Measurements from ENCODE around the gene RGS7.

RGS7 gene

GRCh38 chr1:240831191-240831631 lies 525.8 kb downstream of the RGS7 start:
- no peak for TF ChIP-seq CTCF (IDR thresholded peaks at IDR 0.05; ENCODE audit: low read depth, low read length, missing control alignments)
- DNase-seq (ENCODE audit: low read depth): no peak
- H3K4me3 ChIP-seq (ENCODE audit: low read depth, low read length): no peak overlapping the region

GRCh38 chr1:240829487-240829886 lies 527.5 kb downstream of the RGS7 start:
- no peak overlapping the region for H3K4me3 ChIP-seq (ENCODE audit: low read depth, low read length)
- DNase-seq (ENCODE audit: low read depth): no peak
- no peak for TF ChIP-seq CTCF (IDR thresholded peaks at IDR 0.05; ENCODE audit: low read depth, low read length, missing control alignments)

- no peak for TF ChIP-seq CTCF (IDR thresholded peaks at IDR 0.05; ENCODE audit: low read depth, low read length, missing control alignments)
- no peak for DNase-seq (ENCODE audit: low read depth)
These were observed 529.2 kb downstream of the RGS7 start for GRCh38 chr1:240827786-240828185.

DNA sequence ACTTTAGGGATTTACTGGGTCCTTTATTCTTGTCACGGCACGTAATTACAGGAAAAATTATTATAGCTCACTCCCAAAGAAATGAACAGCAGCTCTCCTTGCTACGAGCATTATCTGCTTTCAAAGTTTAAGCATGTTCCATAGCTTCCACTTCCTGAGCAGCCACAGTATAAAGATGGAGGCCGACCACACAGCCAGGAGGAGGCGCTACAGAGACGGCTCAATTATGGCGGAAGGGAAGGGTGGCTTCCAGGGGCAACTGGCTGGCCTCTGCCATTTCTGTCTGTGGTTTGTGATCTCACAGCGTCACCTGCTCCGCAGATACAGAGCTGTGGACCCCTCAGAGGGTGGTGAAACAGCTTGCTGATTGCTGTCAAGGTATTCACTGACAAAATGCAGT lies 532.8 kb downstream of the RGS7 start:
- no peak for TF ChIP-seq CTCF (IDR thresholded peaks at IDR 0.05; ENCODE audit: low read depth, low read length, missing control alignments)
- DNase-seq (ENCODE audit: low read depth): no peak

More at GRCh38 chr1:240827786-240828185, 529.2 kb downstream of the RGS7 start:
- no peak overlapping the region for H3K4me3 ChIP-seq (ENCODE audit: low read depth, low read length)

DNA sequence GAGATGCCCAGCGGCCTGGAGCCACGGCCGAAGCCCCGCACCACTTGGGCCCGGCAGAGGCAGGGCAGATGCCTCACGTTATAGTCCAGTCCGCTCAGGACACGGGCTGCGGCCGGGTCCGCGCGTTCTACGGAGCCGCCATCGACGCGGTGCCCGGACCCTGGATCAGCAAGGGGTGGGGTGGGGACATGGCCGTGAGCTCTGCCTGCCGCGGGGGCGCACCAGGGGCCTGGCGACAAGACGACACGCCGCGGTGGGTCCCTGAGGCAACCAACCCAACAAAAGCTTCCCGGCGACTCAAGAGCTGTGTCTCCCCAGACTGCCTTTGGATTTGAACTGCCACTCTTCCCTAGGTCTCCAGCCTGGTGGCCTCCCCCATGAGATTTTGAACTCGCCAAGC lies 533.6 kb downstream of the RGS7 start:
- DNase-seq (ENCODE audit: low read depth): no peak
- TF ChIP-seq CTCF (IDR thresholded peaks at IDR 0.05; ENCODE audit: low read depth, low read length, missing control alignments): no peak
- no peak overlapping the region for H3K4me3 ChIP-seq (ENCODE audit: low read depth, low read length)

More for the DNA sequence above, 532.8 kb downstream of the RGS7 start:
- no peak overlapping the region for H3K4me3 ChIP-seq (ENCODE audit: low read depth, low read length)

DNA sequence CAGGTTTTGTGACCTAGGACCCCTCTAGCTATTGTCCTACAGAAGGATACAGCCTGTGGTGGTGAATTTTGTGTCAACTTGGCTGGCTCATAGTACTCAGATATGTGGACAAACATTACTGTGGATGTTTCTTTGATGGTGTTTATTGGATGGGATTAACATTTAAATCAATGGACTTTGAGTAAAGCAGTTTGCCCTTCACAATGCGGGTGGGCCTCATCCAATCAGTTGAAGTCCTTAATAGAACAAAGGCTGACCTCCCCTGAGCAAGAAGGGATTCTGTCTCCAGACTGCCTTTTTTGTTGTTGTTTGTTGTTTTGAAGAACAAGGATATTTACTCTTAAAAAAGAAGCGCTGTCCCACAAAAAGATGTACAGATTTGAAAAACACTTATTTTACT lies 535.1 kb downstream of the RGS7 start:
- TF ChIP-seq CTCF (IDR thresholded peaks at IDR 0.05; ENCODE audit: low read depth, low read length, missing control alignments): no peak
- no peak overlapping the region for H3K4me3 ChIP-seq (ENCODE audit: low read depth, low read length)
- DNase-seq (ENCODE audit: low read depth): no peak

GRCh38 chr1:240820816-240821215 lies 536.2 kb downstream of the RGS7 start:
- no peak for DNase-seq (ENCODE audit: low read depth)
- no peak for TF ChIP-seq CTCF (IDR thresholded peaks at IDR 0.05; ENCODE audit: low read depth, low read length, missing control alignments)
- no peak overlapping the region for H3K4me3 ChIP-seq (ENCODE audit: low read depth, low read length)
